GM12878 (cell line): Measurements from ENCODE around the gene FBLN1. TPM values are rescaled to one million over a fixed set of nuclear protein-coding genes. Genes with fewer than 3 reads are reported as not detected.

ENCODE experiments used
- ATAC-seq: fragments of 200-7000 bp; cut with Tn5 transposase; 3 replicates; pipeline ENCODE4 v1.9.1; 2020; ENCODE audit warnings: mild to moderate bottlenecking, moderate library complexity
- BruUV-seq: library from RNA; stranded (reverse); fragments of 400-500 nt; replicated peaks from 2 replicates; lab custom pipeline; 2021; lab: Mats Ljungman, UMichigan
- CTCF ChIA-PET: fragments of 300-600 bp; sonication (Branson Sonifier 250); formaldehyde crosslinking; extraction: SDS; loops from one replicate; lab custom pipeline; 2021; ENCODE audit warnings: inconsistent platforms; lab: Yijun Ruan, JAX
- POLR2A ChIA-PET: fragments of 350-600 bp; formaldehyde crosslinking; extraction: SDS; loops from one replicate; lab custom pipeline; 2021; ENCODE audit warnings: inconsistent platforms; lab: Charles Lee
- RAD21 ChIA-PET: fragments of 300-600 bp; sonication (Branson Sonifier 250); formaldehyde crosslinking; loops from one replicate; lab custom pipeline; 2023; ENCODE audit warnings: antibody characterized with exemption; ENCODE audit not compliant: unreplicated experiment; lab: Charles Lee
- SMC1A ChIA-PET: fragments of 300-600 bp; sonication (Branson Sonifier 250); formaldehyde crosslinking; loops from one replicate; lab custom pipeline; 2023; ENCODE audit not compliant: unreplicated experiment, uncharacterized antibody; lab: Charles Lee
- DNase-seq: peaks from one replicate; pipeline ENCODE4 v3.0.0-alpha.2; 2011; ENCODE audit warnings: low read depth, low spot score
- FAIRE-seq: peaks from 3 replicates; lab custom pipeline; 2011; peaks lifted over from hg19 to GRCh38; lab: Jason Lieb, UNC
- H2AFZ ChIP-seq: 2 replicates; pipeline ENCODE4 v1.6.0; 2011; ENCODE audit warnings: low read depth, low read length, control low read depth; ENCODE audit not compliant: control insufficient read depth
- H3K27ac ChIP-seq: 2 replicates; pipeline ENCODE4 v1.5.1; 2011; ENCODE audit warnings: control low read depth; ENCODE audit not compliant: control insufficient read depth, insufficient read depth
- H3K27me3 ChIP-seq, 2 experiments: replicated peaks in 1 of 2; 2 replicates each; pipeline versions ENCODE4 v1.6.0 to v1.6.1; 2011; ENCODE audit warnings: low read length in 1 of 2; ENCODE audit not compliant: control insufficient read depth in 2 of 2, insufficient read depth in 2 of 2
- H3K36me3 ChIP-seq, 2 experiments: 2 replicates each; pipeline ENCODE4 v1.5.1; 2011; ENCODE audit warnings: low read length in 1 of 2; ENCODE audit not compliant: control insufficient read depth in 2 of 2, insufficient read depth in 2 of 2
- H3K4me1 ChIP-seq: 2 replicates; pipeline ENCODE4 v1.6.1; 2011; ENCODE audit warnings: mild to moderate bottlenecking, low read length, moderate library complexity, mixed read lengths; ENCODE audit not compliant: control insufficient read depth, insufficient read depth
- H3K4me2 ChIP-seq: 2 replicates; pipeline ENCODE4 v1.6.0; 2011; ENCODE audit warnings: control low read depth; ENCODE audit not compliant: control insufficient read depth, insufficient read depth
- H3K4me3 ChIP-seq: fragments of 200-600 bp; sonication (generic); 2 replicates; pipeline ENCODE4 v1.5.1; 2016
- H3K79me2 ChIP-seq: 2 replicates; pipeline ENCODE4 v1.6.0; 2011; ENCODE audit warnings: low read length; ENCODE audit not compliant: control insufficient read depth, insufficient read depth
- H3K9ac ChIP-seq: 2 replicates; pipeline ENCODE4 v1.8.0; 2011; ENCODE audit warnings: low read length, control low read depth, mixed read lengths; ENCODE audit not compliant: control insufficient read depth, insufficient read depth
- H3K9me3 ChIP-seq: replicated peaks from 3 replicates; pipeline ENCODE4 v1.5.1; 2011; ENCODE audit warnings: mild to moderate bottlenecking, low read length; ENCODE audit not compliant: control insufficient read depth, insufficient read depth
- H4K20me1 ChIP-seq: 2 replicates; pipeline ENCODE4 v1.6.0; 2011; ENCODE audit not compliant: control insufficient read depth, insufficient read depth
- ATF7 ChIP-seq: fragments of 450-650 bp; IDR thresholded peaks from 2 replicates; pipeline ENCODE4 v1.6.1; 2016; ENCODE audit warnings: low read depth, mild to moderate bottlenecking
- CBX3 ChIP-seq: fragments of 200-600 bp; sonication (generic); IDR thresholded peaks from 2 replicates; pipeline ENCODE4 v1.6.1; 2016; ENCODE audit warnings: low read depth, borderline replicate concordance
- CHD2 ChIP-seq: IDR thresholded peaks from 2 replicates; pipeline ENCODE4 v1.6.1; 2011; ENCODE audit warnings: low read depth, low read length, improper control_type of control experiment, borderline replicate concordance
- FOXM1 ChIP-seq: IDR thresholded peaks from 2 replicates; pipeline ENCODE4 v1.6.1; 2012; ENCODE audit warnings: low read depth, mild to moderate bottlenecking, inconsistent platforms, low read length, moderate library complexity
- HDAC6 ChIP-seq: fragments of 200-600 bp; sonication (generic); IDR thresholded peaks from one replicate; pipeline ENCODE4 v1.8.0; 2017; ENCODE audit warnings: antibody characterized with exemption; ENCODE audit not compliant: unreplicated experiment
- MEF2A ChIP-seq: IDR thresholded peaks from 2 replicates; pipeline ENCODE4 v1.6.1; 2011; ENCODE audit warnings: low read depth, mild to moderate bottlenecking, low read length, moderate library complexity; ENCODE audit not compliant: insufficient read depth
- NR2C1 ChIP-seq: fragments of 450-650 bp; IDR thresholded peaks from 2 replicates; pipeline ENCODE4 v1.6.1; 2017; ENCODE audit warnings: antibody characterized with exemption, mild to moderate bottlenecking, moderate library complexity
- SUPT20H ChIP-seq: IDR thresholded peaks from 2 replicates; pipeline ENCODE4 v1.6.1; 2011; ENCODE audit warnings: low read depth, mild to moderate bottlenecking, low read length, moderate library complexity, borderline replicate concordance; ENCODE audit not compliant: control insufficient read depth
- YY1 ChIP-seq: IDR thresholded peaks from 2 replicates; pipeline ENCODE4 v1.6.1; 2011; ENCODE audit warnings: low read depth, mild to moderate bottlenecking, low read length
- ZSCAN29 ChIP-seq: fragments of 450-650 bp; IDR thresholded peaks from 2 replicates; pipeline ENCODE4 v1.6.1; 2017; ENCODE audit warnings: mild to moderate bottlenecking, moderate library complexity
- WGBS: methylation state at CpG from one replicate; pipeline ENCODE4 v1.1.6; 2016; ENCODE audit warnings: low lambda C conversion rate; ENCODE audit not compliant: insufficient replicate concordance, insufficient coverage; ENCODE audit errors: missing lambda C conversion rate; 5-methylcytosine and 5-hydroxymethylcytosine counted together
- in situ Hi-C: fragments of 300-500 bp; cut with MboI; formaldehyde crosslinking; loops from 9 replicates; pipeline ENCODE4 v1.14.3; 2018; ENCODE audit warnings: mixed read lengths
- intact Hi-C: fragments of 100-400 bp; cut with micrococcal nuclease; formaldehyde crosslinking; loops from one replicate; pipeline ENCODE4 v1.14.2; 2022; ENCODE audit not compliant: unreplicated experiment
- polyA plus RNA-seq, 11 experiments: library from polyadenylated mRNA; depleted of rRNA in 4 of 11; unstranded in 6 of 11; stranded (reverse) in 5 of 11; fragments of >200 nt; fragmentation: Nextera tagmentation in 4 of 11; fragmentation: Illumina TruSeq in 1 of 11; extraction: Ambion mirVana in 4 of 11; extraction: Trizol in 1 of 11; gene quantifications; 1 replicate in 1 of 11; 2 replicates in 10 of 11; pipeline versions ENCODE4 v1.2.1 to v1.2.3, GENCODE V29; 2011 to 2016; ENCODE audit warnings: inconsistent platforms in 2 of 11, missing spikeins in 2 of 11, low read depth in 1 of 11
- total RNA-seq, 4 experiments: library from RNA; depleted of rRNA in 3 of 4; stranded (reverse); fragments of >200 nt in 3 of 4; fragmentation: Illumina TruSeq in 1 of 4; extraction: Trizol in 1 of 4; gene quantifications; 2 replicates each; pipeline versions ENCODE4 v1.2.1 to v1.2.3, GENCODE V29; 2013 to 2021
- TF ChIP-seq, protein P1 (sequence below): fragments of 150-350 bp; IDR thresholded peaks from 2 replicates; pipeline ENCODE4 v1.6.1; 2016; ENCODE audit warnings: low read depth, low read length
- TF ChIP-seq, protein P2 (sequence below): IDR thresholded peaks from 2 replicates; pipeline ENCODE4 v1.6.1; 2012; ENCODE audit warnings: mild to moderate bottlenecking, low read depth, low read length
- TF ChIP-seq, protein P3 (sequence below): IDR thresholded peaks from 2 replicates; pipeline ENCODE4 v1.6.1; 2012; ENCODE audit warnings: low read depth, low read length, improper control_type of control experiment

The FBLN1 gene
- total and polyA plus RNA-seq, 10 of the 15 experiments (the other 5 are each of a cell fraction or from before 2014, with no cell fraction given) = 0.20 to 0.51 TPM; not detected in 8

DNA sequence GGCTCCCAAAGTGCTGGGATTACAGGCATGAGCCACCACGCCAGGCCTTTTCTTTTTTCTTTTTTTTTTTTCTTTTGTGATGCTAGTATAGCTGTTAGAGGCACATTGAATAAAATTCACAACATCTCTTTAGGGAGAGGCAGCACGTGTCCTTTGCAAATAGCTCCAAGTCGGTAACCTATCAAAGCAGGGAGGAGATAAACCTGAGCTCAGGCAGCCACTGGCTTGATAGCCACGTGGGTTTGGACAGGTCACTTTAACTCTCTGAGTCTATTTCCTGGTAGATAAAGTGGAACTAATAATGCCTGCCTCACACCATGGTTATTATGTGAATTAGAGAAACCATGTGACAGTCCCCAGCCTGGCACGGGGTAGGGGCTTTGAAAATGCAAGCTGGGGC lies 125.8 kb downstream of the FBLN1 start:
- Histone ChIP-seq H2AFZ (no peak overlapping the region; the same call in 1 of the 2 replicates), H3K27me3 (peaks cover 0 to 3% of the 10 kb centered on the region in 2 experiments; a peak in 2 of 4 replicates)
- in situ Hi-C loops = no loop called here
- TF ChIP-seq, protein P1, sequence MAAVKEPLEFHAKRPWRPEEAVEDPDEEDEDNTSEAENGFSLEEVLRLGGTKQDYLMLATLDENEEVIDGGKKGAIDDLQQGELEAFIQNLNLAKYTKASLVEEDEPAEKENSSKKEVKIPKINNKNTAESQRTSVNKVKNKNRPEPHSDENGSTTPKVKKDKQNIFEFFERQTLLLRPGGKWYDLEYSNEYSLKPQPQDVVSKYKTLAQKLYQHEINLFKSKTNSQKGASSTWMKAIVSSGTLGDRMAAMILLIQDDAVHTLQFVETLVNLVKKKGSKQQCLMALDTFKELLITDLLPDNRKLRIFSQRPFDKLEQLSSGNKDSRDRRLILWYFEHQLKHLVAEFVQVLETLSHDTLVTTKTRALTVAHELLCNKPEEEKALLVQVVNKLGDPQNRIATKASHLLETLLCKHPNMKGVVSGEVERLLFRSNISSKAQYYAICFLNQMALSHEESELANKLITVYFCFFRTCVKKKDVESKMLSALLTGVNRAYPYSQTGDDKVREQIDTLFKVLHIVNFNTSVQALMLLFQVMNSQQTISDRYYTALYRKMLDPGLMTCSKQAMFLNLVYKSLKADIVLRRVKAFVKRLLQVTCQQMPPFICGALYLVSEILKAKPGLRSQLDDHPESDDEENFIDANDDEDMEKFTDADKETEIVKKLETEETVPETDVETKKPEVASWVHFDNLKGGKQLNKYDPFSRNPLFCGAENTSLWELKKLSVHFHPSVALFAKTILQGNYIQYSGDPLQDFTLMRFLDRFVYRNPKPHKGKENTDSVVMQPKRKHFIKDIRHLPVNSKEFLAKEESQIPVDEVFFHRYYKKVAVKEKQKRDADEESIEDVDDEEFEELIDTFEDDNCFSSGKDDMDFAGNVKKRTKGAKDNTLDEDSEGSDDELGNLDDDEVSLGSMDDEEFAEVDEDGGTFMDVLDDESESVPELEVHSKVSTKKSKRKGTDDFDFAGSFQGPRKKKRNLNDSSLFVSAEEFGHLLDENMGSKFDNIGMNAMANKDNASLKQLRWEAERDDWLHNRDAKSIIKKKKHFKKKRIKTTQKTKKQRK = no peak
- no peak for TF ChIP-seq FOXM1
- no peak for TF ChIP-seq ATF7
- TF ChIP-seq, protein P2, sequence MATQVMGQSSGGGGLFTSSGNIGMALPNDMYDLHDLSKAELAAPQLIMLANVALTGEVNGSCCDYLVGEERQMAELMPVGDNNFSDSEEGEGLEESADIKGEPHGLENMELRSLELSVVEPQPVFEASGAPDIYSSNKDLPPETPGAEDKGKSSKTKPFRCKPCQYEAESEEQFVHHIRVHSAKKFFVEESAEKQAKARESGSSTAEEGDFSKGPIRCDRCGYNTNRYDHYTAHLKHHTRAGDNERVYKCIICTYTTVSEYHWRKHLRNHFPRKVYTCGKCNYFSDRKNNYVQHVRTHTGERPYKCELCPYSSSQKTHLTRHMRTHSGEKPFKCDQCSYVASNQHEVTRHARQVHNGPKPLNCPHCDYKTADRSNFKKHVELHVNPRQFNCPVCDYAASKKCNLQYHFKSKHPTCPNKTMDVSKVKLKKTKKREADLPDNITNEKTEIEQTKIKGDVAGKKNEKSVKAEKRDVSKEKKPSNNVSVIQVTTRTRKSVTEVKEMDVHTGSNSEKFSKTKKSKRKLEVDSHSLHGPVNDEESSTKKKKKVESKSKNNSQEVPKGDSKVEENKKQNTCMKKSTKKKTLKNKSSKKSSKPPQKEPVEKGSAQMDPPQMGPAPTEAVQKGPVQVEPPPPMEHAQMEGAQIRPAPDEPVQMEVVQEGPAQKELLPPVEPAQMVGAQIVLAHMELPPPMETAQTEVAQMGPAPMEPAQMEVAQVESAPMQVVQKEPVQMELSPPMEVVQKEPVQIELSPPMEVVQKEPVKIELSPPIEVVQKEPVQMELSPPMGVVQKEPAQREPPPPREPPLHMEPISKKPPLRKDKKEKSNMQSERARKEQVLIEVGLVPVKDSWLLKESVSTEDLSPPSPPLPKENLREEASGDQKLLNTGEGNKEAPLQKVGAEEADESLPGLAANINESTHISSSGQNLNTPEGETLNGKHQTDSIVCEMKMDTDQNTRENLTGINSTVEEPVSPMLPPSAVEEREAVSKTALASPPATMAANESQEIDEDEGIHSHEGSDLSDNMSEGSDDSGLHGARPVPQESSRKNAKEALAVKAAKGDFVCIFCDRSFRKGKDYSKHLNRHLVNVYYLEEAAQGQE = no peak
- TF ChIP-seq CBX3 = no peak
- TF ChIP-seq SUPT20H = no peak
- no peak for TF ChIP-seq HDAC6
- no peak for TF ChIP-seq MEF2A
- TF ChIP-seq CHD2 = no peak
- no peak for TF ChIP-seq NR2C1
- no peak for TF ChIP-seq YY1
- TF ChIP-seq, protein P3, sequence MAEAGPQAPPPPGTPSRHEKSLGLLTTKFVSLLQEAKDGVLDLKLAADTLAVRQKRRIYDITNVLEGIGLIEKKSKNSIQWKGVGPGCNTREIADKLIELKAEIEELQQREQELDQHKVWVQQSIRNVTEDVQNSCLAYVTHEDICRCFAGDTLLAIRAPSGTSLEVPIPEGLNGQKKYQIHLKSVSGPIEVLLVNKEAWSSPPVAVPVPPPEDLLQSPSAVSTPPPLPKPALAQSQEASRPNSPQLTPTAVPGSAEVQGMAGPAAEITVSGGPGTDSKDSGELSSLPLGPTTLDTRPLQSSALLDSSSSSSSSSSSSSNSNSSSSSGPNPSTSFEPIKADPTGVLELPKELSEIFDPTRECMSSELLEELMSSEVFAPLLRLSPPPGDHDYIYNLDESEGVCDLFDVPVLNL = no peak
- TF ChIP-seq ZSCAN29 = no peak

More for the DNA sequence above, 125.8 kb downstream of the FBLN1 start:
- Histone ChIP-seq H4K20me1 (no peaks in the 10 kb centered on the region), H3K4me3 (no peak overlapping the region), H3K36me3 (no peaks in the 10 kb centered on the region), H3K79me2 (no peaks in the 10 kb centered on the region), H3K9me3 (no peaks in the 10 kb centered on the region), H3K27ac (no peak overlapping the region), H3K4me1 (no peaks in the 10 kb centered on the region), H3K4me2 (no peak overlapping the region), H3K9ac (no peak overlapping the region)
- ChIA-PET CTCF (interaction anchor here (1.0 kb wide), 1 partner anchor 13 kb away, joined by 3 read pairs; no protein-coding TSS in a partner anchor), RAD21 (no interaction called here), POLR2A (no interaction called here), SMC1A (no interaction called here)
- ATAC-seq (no peak), FAIRE-seq (no peak), DNase-seq (no peak)
- no TSS peak for BruUV-seq
- 23% methylated on average over 5 of the region's 5 CpGs for WGBS
- intact Hi-C loops = no loop called here
